Psoas muscle (tissue), 8 donors: ENCODE measurements around the gene TMED7. TPM values are rescaled to one million over a fixed set of nuclear protein-coding genes. Genes with fewer than 3 reads are reported as not detected.

Experiments
- ATAC-seq, 4 donors: fragments of 200-7000 bp; cut with Tn5 transposase; one replicate each; pipeline ENCODE4 v1.9.1; 2020; ENCODE audit warnings: moderate library complexity in 3 of 4, mild to moderate bottlenecking in 2 of 4
- DNase-seq, 2 donors: peaks; one replicate each; pipeline ENCODE4 v3.0.0-alpha.2; 2020
- H3K27ac ChIP-seq: fragments of 200-600 bp; one replicate; pipeline ENCODE4 v1.8.0; 2022
- H3K27me3 ChIP-seq, 3 donors: fragments of 200-600 bp in 1 of 3; one replicate each; pipeline versions ENCODE4 v1.6.1 to v1.8.0; 2013 to 2022; ENCODE audit warnings: low read length in 2 of 3, mild to moderate bottlenecking in 2 of 3, moderate library complexity in 1 of 3; ENCODE audit not compliant: insufficient read depth in 3 of 3
- H3K36me3 ChIP-seq, 2 donors: fragments of 200-600 bp in 1 of 2; one replicate each; pipeline versions ENCODE4 v1.6.1 to v1.8.0; 2013 to 2022; ENCODE audit warnings: low read depth in 1 of 2, mild to moderate bottlenecking in 1 of 2, moderate library complexity in 1 of 2; ENCODE audit not compliant: insufficient read depth in 1 of 2
- H3K4me1 ChIP-seq: fragments of 200-600 bp; one replicate; pipeline ENCODE4 v1.8.0; 2022
- H3K4me3 ChIP-seq: fragments of 200-600 bp; one replicate; pipeline ENCODE4 v1.8.0; 2022; ENCODE audit warnings: mild to moderate bottlenecking
- H3K9me3 ChIP-seq: fragments of 200-600 bp; one replicate; pipeline ENCODE4 v1.8.0; 2022
- WGBS, 3 donors: extraction: QIAGEN DNeasy Blood & Tissue Kit; methylation state at CpG; one replicate each; pipeline versions ENCODE4 v1.1.6 to v1.1.7; 2013; 5-methylcytosine and 5-hydroxymethylcytosine counted together
- intact Hi-C, 2 donors: fragments of 100-400 bp; cut with DNase I; formaldehyde crosslinking; loops; one replicate each; pipeline versions ENCODE4 v1.11.0 to v1.14.2; 2022
- polyA plus RNA-seq, 3 donors: library from polyadenylated mRNA; stranded (reverse); fragments of 200-250 nt; gene quantifications; one replicate each; pipeline ENCODE4 v1.2.3, GENCODE V29; 2013
- total RNA-seq, 4 donors: library from RNA; stranded (reverse); fragmentation: NEBNext Ultra II Directional in 2 of 4; extraction: Animal tissue kit (Norgen Biotek cat#: 25700) in 2 of 4; gene quantifications; one replicate each; pipeline versions ENCODE4 v1.2.1 to v1.2.4, GENCODE V29; 2021 to 2023
- TF ChIP-seq, protein P1 (sequence below): fragments of 200-600 bp; IDR thresholded peaks from one replicate; pipeline ENCODE4 v1.8.0; 2022; ENCODE audit warnings: antibody characterized with exemption
- donor health status: healthy with polysubstance abuse.
- donor health status: DM: no; HTN: no; CAD: no; lungs with moderate emphysema.
- donor health status: Bipolar disorder and iron deficiency.
- donor health status: healthy.
- donor health status: DM: yes; HTN: yes; CAD: no.
- donor health status: DM: no; HTN: no; CAD: no.
- donor health status: DM: no; HTN: no; CAD: no.
- donor health status: DM: yes; HTN: yes; CAD: no.

The TMED7 gene
- total and polyA plus RNA-seq, 7 donors, result 18.3 to 59.0 (median 34.2) TPM

DNA sequence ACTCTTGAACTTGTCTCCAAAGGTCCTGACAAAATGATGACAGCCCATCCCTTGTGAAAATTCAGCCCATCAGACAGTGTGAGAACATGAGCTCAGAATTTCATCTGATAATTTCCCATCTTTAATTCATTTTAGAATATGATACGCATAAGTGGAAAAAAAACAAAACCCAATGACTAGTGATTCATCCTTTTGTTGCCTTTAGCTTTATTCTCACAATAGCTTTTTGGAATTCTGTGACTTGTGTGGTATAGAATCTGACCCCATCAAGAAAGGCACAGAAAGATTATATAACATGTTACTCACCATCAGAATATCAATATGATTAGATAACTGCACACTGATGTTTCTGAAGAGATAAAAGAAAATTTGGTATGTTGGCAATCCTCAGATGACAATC is 16.1 kb upstream of the TMED7 start:
- TF ChIP-seq, protein P1, sequence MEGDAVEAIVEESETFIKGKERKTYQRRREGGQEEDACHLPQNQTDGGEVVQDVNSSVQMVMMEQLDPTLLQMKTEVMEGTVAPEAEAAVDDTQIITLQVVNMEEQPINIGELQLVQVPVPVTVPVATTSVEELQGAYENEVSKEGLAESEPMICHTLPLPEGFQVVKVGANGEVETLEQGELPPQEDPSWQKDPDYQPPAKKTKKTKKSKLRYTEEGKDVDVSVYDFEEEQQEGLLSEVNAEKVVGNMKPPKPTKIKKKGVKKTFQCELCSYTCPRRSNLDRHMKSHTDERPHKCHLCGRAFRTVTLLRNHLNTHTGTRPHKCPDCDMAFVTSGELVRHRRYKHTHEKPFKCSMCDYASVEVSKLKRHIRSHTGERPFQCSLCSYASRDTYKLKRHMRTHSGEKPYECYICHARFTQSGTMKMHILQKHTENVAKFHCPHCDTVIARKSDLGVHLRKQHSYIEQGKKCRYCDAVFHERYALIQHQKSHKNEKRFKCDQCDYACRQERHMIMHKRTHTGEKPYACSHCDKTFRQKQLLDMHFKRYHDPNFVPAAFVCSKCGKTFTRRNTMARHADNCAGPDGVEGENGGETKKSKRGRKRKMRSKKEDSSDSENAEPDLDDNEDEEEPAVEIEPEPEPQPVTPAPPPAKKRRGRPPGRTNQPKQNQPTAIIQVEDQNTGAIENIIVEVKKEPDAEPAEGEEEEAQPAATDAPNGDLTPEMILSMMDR, result no peak
- intact Hi-C loops, result no loop called here
- no peaks in the 10 kb centered on the region for H3K4me1 ChIP-seq
- peaks cover 0 to 5% (median 0%) of the 10 kb centered on the region in 3 donors for H3K27me3 ChIP-seq
- DNase-seq (no peak), ATAC-seq (no peak)
- WGBS, 3 donors, result 73 to 84% (median 82%) methylated on average over 1 of the region's 1 CpG
- no peaks in the 10 kb centered on the region for H3K36me3 ChIP-seq
- H3K9me3 ChIP-seq, result no peaks in the 10 kb centered on the region
- no peak overlapping the region for H3K4me3 ChIP-seq
- no peak overlapping the region for H3K27ac ChIP-seq

DNA sequence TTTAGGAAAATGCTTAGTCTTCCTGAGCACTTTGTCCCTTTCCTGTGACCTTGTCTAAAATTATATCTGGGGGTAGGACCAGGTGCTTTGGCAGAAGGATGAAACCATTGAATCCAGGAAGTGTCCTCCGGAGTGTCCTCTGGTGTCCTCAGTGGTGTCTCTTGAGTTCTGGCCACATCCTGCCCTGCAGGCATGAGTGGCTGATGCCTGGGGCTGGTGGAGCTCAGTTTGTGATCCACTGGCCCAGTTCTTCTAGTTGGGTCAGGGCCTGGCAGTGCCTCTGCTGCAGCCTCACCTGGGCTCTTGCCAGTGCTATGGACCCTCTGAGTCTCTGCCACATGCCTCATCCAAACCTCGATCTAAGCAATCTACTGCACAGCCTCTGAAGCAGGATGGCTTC is 14.4 kb upstream of the TMED7 start:
- DNase-seq (no peak), ATAC-seq (no peak)
- Histone ChIP-seq H3K9me3 (no peaks in the 10 kb centered on the region), H3K4me3 (no peak overlapping the region), H3K27me3 (peaks cover 0 to 5% (median 0%) of the 10 kb centered on the region in 3 donors), H3K36me3 (no peaks in the 10 kb centered on the region), H3K4me1 (no peaks in the 10 kb centered on the region), H3K27ac (no peak overlapping the region)
- TF ChIP-seq, protein P1, result no peak
- intact Hi-C loops, result no loop called here
- WGBS, 3 donors, result 74 to 75% (median 75%) methylated on average over 2 of the region's 2 CpGs

DNA sequence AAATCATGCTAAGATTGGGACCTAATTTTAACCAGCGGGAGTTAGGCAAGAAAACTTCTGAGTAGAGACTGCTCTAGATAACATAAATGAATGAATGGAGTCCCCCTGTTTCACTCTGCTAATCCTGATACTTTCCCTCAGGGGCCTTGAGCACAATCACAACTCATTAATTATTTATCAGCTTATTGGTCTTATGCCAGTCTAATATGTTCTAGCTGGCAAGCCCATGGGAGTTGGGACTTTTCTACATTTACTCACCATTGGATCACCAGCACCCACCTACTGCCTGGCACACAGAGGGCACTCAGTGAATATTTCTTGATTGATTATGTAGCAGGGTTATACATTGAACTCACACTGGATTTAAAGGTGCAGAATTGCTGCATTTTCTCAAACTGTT is 13.5 kb upstream of the TMED7 start:
- Histone ChIP-seq H3K27ac (no peak overlapping the region), H3K4me1 (no peaks in the 10 kb centered on the region), H3K4me3 (no peak overlapping the region), H3K27me3 (no peaks in the 10 kb centered on the region), H3K36me3 (no peaks in the 10 kb centered on the region), H3K9me3 (no peaks in the 10 kb centered on the region)
- DNase-seq (no peak), ATAC-seq (no peak)
- 85 to 94% (median 92%) methylated on average over 1 of the region's 1 CpG for WGBS, 3 donors
- TF ChIP-seq, protein P1, result no peak
- intact Hi-C loops, result no loop called here

DNA sequence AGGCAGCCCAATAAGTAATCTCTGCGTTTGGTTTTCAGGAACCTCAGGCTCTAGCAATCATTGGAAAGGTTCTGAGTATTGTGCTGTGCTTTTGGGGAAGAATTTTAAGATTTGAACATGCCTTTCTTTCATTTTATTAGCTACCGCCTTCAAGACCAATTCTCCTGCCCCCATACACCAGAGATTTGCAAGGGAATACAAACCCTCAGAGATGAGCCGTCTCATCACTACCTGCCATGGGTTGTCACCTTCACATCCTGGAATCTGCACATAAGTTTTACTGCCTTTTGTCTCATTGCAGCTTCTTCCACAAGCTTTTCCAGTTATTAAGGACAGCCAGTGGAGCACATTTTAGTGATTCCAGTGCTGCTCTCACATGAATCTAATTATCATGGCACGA is 11.7 kb upstream of the TMED7 start:
- no peak for ATAC-seq
- no peaks in the 10 kb centered on the region for H3K4me1 ChIP-seq
- no peaks in the 10 kb centered on the region for H3K36me3 ChIP-seq
- TF ChIP-seq, protein P1, result no peak
- no peak overlapping the region for H3K27ac ChIP-seq
- no peak for DNase-seq
- WGBS, 3 donors, result 81 to 87% (median 82%) methylated on average over 4 of the region's 4 CpGs
- no peaks in the 10 kb centered on the region for H3K9me3 ChIP-seq
- H3K4me3 ChIP-seq, result no peak overlapping the region
- intact Hi-C loops, result loop anchor here in 1 of 2 donors (2.0 kb wide), 1 partner anchor 431 kb away; no protein-coding TSS in a partner anchor
- no peaks in the 10 kb centered on the region for H3K27me3 ChIP-seq

DNA sequence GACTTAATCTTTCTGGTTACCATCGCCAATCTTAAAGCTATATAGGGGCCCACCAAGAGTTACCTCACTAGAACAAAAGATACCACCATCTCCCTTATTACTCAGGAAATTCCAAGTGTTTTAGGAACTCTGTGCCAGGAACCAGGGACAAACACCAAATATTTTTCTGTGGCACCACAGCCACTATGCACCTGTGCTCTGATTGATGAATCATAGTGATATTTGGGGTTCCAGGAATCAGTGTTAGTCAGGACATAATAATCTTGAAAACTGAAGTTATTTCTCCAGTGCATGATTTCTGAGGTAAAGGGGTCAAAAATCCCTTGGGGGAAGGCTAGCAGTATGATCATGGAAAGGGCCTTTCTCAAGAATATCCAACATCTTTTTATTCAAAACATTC is 10.2 kb upstream of the TMED7 start:
- DNase-seq (no peak), ATAC-seq (no peak)
- WGBS, 3 donors, result 75 to 95% (median 90%) methylated on average over 1 of the region's 1 CpG
- Histone ChIP-seq H3K36me3 (no peaks in the 10 kb centered on the region), H3K27me3 (no peaks in the 10 kb centered on the region), H3K9me3 (no peaks in the 10 kb centered on the region), H3K4me1 (no peaks in the 10 kb centered on the region), H3K27ac (no peak overlapping the region), H3K4me3 (no peak overlapping the region)
- TF ChIP-seq, protein P1, result no peak
- intact Hi-C loops, result loop anchor here in 1 of 2 donors (2.0 kb wide), 1 partner anchor 433 kb away; no protein-coding TSS in a partner anchor
